HepG2 (cell line): Measurements from ENCODE around the gene WNT9A. TPM values are rescaled to one million over a fixed set of nuclear protein-coding genes. Genes with fewer than 3 reads are reported as not detected.

Experiments used
- ATAC-seq: fragments of 200-7000 bp; cut with Tn5 transposase; 3 replicates; pipeline ENCODE4 v1.9.1; 2020; ENCODE audit warnings: mild to moderate bottlenecking, moderate library complexity
- BruUV-seq: library from RNA; stranded (reverse); fragments of 400-500 nt; replicated peaks from 2 replicates; lab custom pipeline; 2021; lab: Mats Ljungman, UMichigan
- CTCF ChIA-PET: fragments of 300-600 bp; formaldehyde crosslinking; extraction: SDS; loops from one replicate; lab custom pipeline; 2021; ENCODE audit warnings: low total read pairs, inconsistent platforms, low intra/inter-chr PET ratio; lab: Yijun Ruan, JAX
- POLR2A ChIA-PET: fragments of 350-600 bp; sonication (Branson Sonifier 250); formaldehyde crosslinking; loops from one replicate; lab custom pipeline; 2020; ENCODE audit warnings: antibody characterized with exemption, inconsistent platforms; lab: Yijun Ruan, JAX
- DNase-seq: peaks from one replicate; pipeline ENCODE4 v3.0.0-alpha.2; 2015; ENCODE audit warnings: low spot score
- FAIRE-seq: peaks from 3 replicates; lab custom pipeline; 2011; peaks lifted over from hg19 to GRCh38; lab: Jason Lieb, UNC
- H2AFZ ChIP-seq: one replicate; pipeline ENCODE4 v1.6.1; 2011; ENCODE audit warnings: low read length, inconsistent platforms
- H3K27ac ChIP-seq: fragments of 300-600 bp; 3 replicates; pipeline ENCODE4 v1.8.0; 2011; ENCODE audit warnings: mixed run types, mild to moderate bottlenecking, mixed read lengths, low read length, inconsistent platforms; ENCODE audit not compliant: insufficient read depth; ENCODE audit errors: extremely low read length
- H3K27me3 ChIP-seq, 2 experiments: fragments of 200-600 bp in 1 of 2; 2 replicates in 1 of 2; 3 replicates in 1 of 2; pipeline versions ENCODE4 v1.6.0 to v1.8.0; 2011; ENCODE audit warnings: low read length in 2 of 2, mild to moderate bottlenecking in 2 of 2, moderate library complexity in 2 of 2, inconsistent platforms in 1 of 2; ENCODE audit not compliant: insufficient read depth in 2 of 2, control insufficient read depth in 1 of 2
- H3K36me3 ChIP-seq, 2 experiments: fragments of 200-600 bp in 1 of 2; replicated peaks in 1 of 2; 2 replicates in 1 of 2; 3 replicates in 1 of 2; pipeline versions ENCODE4 v1.5.1 to v1.8.0; 2011; ENCODE audit warnings: low read length in 2 of 2, inconsistent platforms in 1 of 2; ENCODE audit not compliant: insufficient read depth in 2 of 2, control insufficient read depth in 1 of 2
- H3K4me1 ChIP-seq: 2 replicates; pipeline ENCODE4 v1.5.1; 2012; ENCODE audit warnings: low read length, inconsistent platforms; ENCODE audit not compliant: insufficient read depth
- H3K4me2 ChIP-seq: 2 replicates; pipeline ENCODE4 v1.6.0; 2011; ENCODE audit warnings: low read depth, low read length, inconsistent platforms
- H3K4me3 ChIP-seq, 3 experiments: fragments of 200-600 bp in 1 of 3; sonication (generic), shearing (Covaris generic) in 1 of 3; replicated peaks in 1 of 3; 2 replicates each; pipeline ENCODE4 v1.5.1; 2011 to 2016; ENCODE audit warnings: low read length in 3 of 3, inconsistent platforms in 2 of 3, low read depth in 2 of 3, mild to moderate bottlenecking in 2 of 3, control low read depth in 1 of 3, mixed read lengths in 1 of 3; ENCODE audit not compliant: insufficient read depth in 1 of 3
- H3K79me2 ChIP-seq: one replicate; pipeline ENCODE4 v1.6.1; 2011; ENCODE audit warnings: low read length, inconsistent platforms; ENCODE audit not compliant: insufficient read depth
- H3K9ac ChIP-seq: 2 replicates; pipeline ENCODE4 v1.6.0; 2011; ENCODE audit warnings: mild to moderate bottlenecking, low read depth, low read length, inconsistent platforms; ENCODE audit not compliant: insufficient read depth
- H3K9me3 ChIP-seq: 2 replicates; pipeline ENCODE4 v1.5.1; 2012; ENCODE audit warnings: mild to moderate bottlenecking, low read length
- H4K20me1 ChIP-seq: 2 replicates; pipeline ENCODE4 v1.6.0; 2011; ENCODE audit warnings: inconsistent platforms, mild to moderate bottlenecking, low read length, moderate library complexity; ENCODE audit not compliant: insufficient read depth
- PBX2 ChIP-seq: IDR thresholded peaks from 2 replicates; pipeline ENCODE4 v1.6.1; 2016; ENCODE audit warnings: control low read depth
- ZBTB46 ChIP-seq: sonication (generic); formaldehyde crosslinking; IDR thresholded peaks from 2 replicates; pipeline ENCODE4 v1.4.0; 2020; ENCODE audit warnings: mild to moderate bottlenecking, missing genetic modification reagents, borderline replicate concordance
- ZNF121 ChIP-seq: sonication (generic); formaldehyde crosslinking; IDR thresholded peaks from 2 replicates; pipeline ENCODE4 v1.5.0; 2020; ENCODE audit warnings: mild to moderate bottlenecking, missing genetic modification reagents
- ZNF597 ChIP-seq: sonication (generic); formaldehyde crosslinking; IDR thresholded peaks from 2 replicates; pipeline ENCODE4 v1.5.0; 2020; ENCODE audit warnings: missing genetic modification reagents
- ZNF691 ChIP-seq: sonication (generic); formaldehyde crosslinking; IDR thresholded peaks from 2 replicates; pipeline ENCODE4 v1.4.0; 2020; ENCODE audit warnings: missing genetic modification reagents, low read depth, mild to moderate bottlenecking, borderline replicate concordance
- ZNF7 ChIP-seq: IDR thresholded peaks from 2 replicates; pipeline ENCODE4 v1.6.1; 2016; ENCODE audit warnings: missing biosample characterization, missing genetic modification reagents
- ZNF775 ChIP-seq: sonication (generic); formaldehyde crosslinking; IDR thresholded peaks from 2 replicates; pipeline ENCODE4 v1.4.0; 2020; ENCODE audit warnings: missing genetic modification reagents, mild to moderate bottlenecking, moderate library complexity, borderline replicate concordance
- ZNF800 ChIP-seq: sonication (generic); formaldehyde crosslinking; IDR thresholded peaks from 2 replicates; pipeline ENCODE4 v1.4.0; 2020; ENCODE audit warnings: missing genetic modification reagents
- WGBS: methylation state at CpG from one replicate; pipeline ENCODE4 v1.1.6; 2017; ENCODE audit warnings: low lambda C conversion rate; 5-methylcytosine and 5-hydroxymethylcytosine counted together
- in situ Hi-C: cut with HindIII; loops from 2 replicates; pipeline ENCODE4 v1.10.0; 2017; ENCODE audit warnings: low pct_unique_long_range_greater_than_20kb; ENCODE audit not compliant: extremely low pct_ligation_motif_present
- intact Hi-C: fragments of 100-400 bp; cut with micrococcal nuclease; formaldehyde crosslinking; loops from one replicate; pipeline ENCODE4 v1.10.0; 2022; ENCODE audit not compliant: unreplicated experiment
- polyA plus RNA-seq, 8 experiments: library from polyadenylated mRNA; depleted of rRNA in 3 of 8; stranded (reverse) in 7 of 8; unstranded in 1 of 8; fragments of >200 nt; fragmentation: Illumina TruSeq in 4 of 8; extraction: Trizol in 4 of 8; gene quantifications; 2 replicates each; pipeline versions ENCODE4 v1.2.1 to v1.2.3, GENCODE V29; 2011 to 2016; ENCODE audit warnings: low read depth in 4 of 8, missing spikeins in 1 of 8, mixed read lengths in 1 of 8; ENCODE audit not compliant: insufficient read depth in 1 of 8
- total RNA-seq, 5 experiments: library from RNA; depleted of rRNA; stranded (reverse); fragments of >200 nt; fragmentation: Illumina TruSeq; extraction: Trizol; gene quantifications; 2 replicates each; pipeline ENCODE4 v1.2.3, GENCODE V29; 2016; ENCODE audit warnings: low read depth in 1 of 5

The WNT9A gene
- total and polyA plus RNA-seq, 2 of the 13 experiments (the other 11 are each of a cell fraction or from before 2014, with no cell fraction given), result 0.04 TPM; not detected in 1

- TF ChIP-seq ZNF800 (CRISPR knock-in tag), result peak; percentile 6; the same call in 1 of the 2 replicates
These were observed at the start of gene WNT9A (continued) for GRCh38 chr1:227947676-227948492.

GRCh38 chr1:227996187-227996950 is 48.6 kb upstream of the WNT9A start:
- Histone ChIP-seq H3K9me3 (0 out of 2 replicates have a peak, but pooled peaks cover 7% of the 10 kb centered on the region), H2AFZ (no peak overlapping the region), H3K4me1 (no peaks in the 10 kb centered on the region), H3K36me3 (no peaks in the 10 kb centered on the region), H3K4me3 (no peak overlapping the region), H4K20me1 (no peaks in the 10 kb centered on the region), H3K27ac (no peak overlapping the region), H3K79me2 (no peaks in the 10 kb centered on the region), H3K27me3 (peaks cover 2 to 6% of the 10 kb centered on the region in 2 experiments; a peak in 1 of 5 replicates), H3K9ac (no peak overlapping the region), H3K4me2 (no peak overlapping the region)
- no peak for ATAC-seq
- in situ Hi-C loops (loop anchor here (10.0 kb wide), 1 partner anchor 198 kb away; no protein-coding TSS in a partner anchor), intact Hi-C loops (loop anchor here (5.0 kb wide), 1 partner anchor 521 kb away; no protein-coding TSS in a partner anchor)
- no TSS peak for BruUV-seq
- 0% methylated on average over 1 of the region's 1 CpG for WGBS
- no peak for FAIRE-seq
- DNase-seq, result no peak
- CTCF ChIA-PET, result no interaction called here
- POLR2A ChIA-PET, result no interaction called here
- TF ChIP-seq PBX2 (CRISPR knock-in tag) (no peak), ZNF597 (CRISPR knock-in tag) (no peak), ZNF691 (CRISPR knock-in tag) (no peak), ZNF7 (CRISPR knock-in tag) (no peak), ZNF121 (CRISPR knock-in tag) (no peak), ZBTB46 (CRISPR knock-in tag) (no peak), ZNF775 (CRISPR knock-in tag) (no peak)
